ENCODE results near the gene RBM19.

RBM19 gene

GRCh38 chr12:113819495-113819894 lies 146.6 kb downstream of the RBM19 start:
- Histone ChIP-seq H3K4me3 (replicated peaks; ENCODE audit: insufficient read depth, low read length) (no peak overlapping the region), H3K27me3 (ENCODE audit: insufficient read depth, poor library complexity, severe bottlenecking) (no peaks in the 10 kb centered on the region), H3K27ac (replicated peaks) (no peak overlapping the region)
- DNase-seq (ENCODE audit: low read depth in 1 of 2, low spot score in 1 of 2), result no peak
- TF ChIP-seq REST (IDR thresholded peaks at IDR 0.05; ENCODE audit: insufficient replicate concordance, low read depth) (no peak), POLR2AphosphoS5 (IDR thresholded peaks at IDR 0.05; ENCODE audit: low read depth) (no peak), SPI1 (IDR thresholded peaks at IDR 0.05; ENCODE audit: borderline replicate concordance, low read depth) (no peak), GABPA (IDR thresholded peaks at IDR 0.05; ENCODE audit: low read depth) (no peak), CTCF (IDR thresholded peaks at IDR 0.05; ENCODE audit: insufficient read depth, low read length) (no peak)

- Histone ChIP-seq H3K4me3 (replicated peaks; ENCODE audit: insufficient read depth, low read length) (no peak overlapping the region), H3K27ac (replicated peaks) (no peak overlapping the region), H3K27me3 (ENCODE audit: insufficient read depth, poor library complexity, severe bottlenecking) (no peaks in the 10 kb centered on the region)
- no peak for DNase-seq (ENCODE audit: low read depth in 1 of 2, low spot score in 1 of 2)
- TF ChIP-seq SPI1 (IDR thresholded peaks at IDR 0.05; ENCODE audit: borderline replicate concordance, low read depth) (no peak), GABPA (IDR thresholded peaks at IDR 0.05; ENCODE audit: low read depth) (no peak), CTCF (IDR thresholded peaks at IDR 0.05; ENCODE audit: insufficient read depth, low read length) (no peak), POLR2AphosphoS5 (IDR thresholded peaks at IDR 0.05; ENCODE audit: low read depth) (no peak), REST (IDR thresholded peaks at IDR 0.05; ENCODE audit: insufficient replicate concordance, low read depth) (no peak)
Measured at GRCh38 chr12:113818833-113819232, 147.3 kb downstream of the RBM19 start.

GRCh38 chr12:113818283-113818682 lies 147.8 kb downstream of the RBM19 start:
- no peak overlapping the region for H3K4me3 ChIP-seq (replicated peaks; ENCODE audit: insufficient read depth, low read length)
- no peak for DNase-seq (ENCODE audit: low read depth in 1 of 2, low spot score in 1 of 2)
- H3K27ac ChIP-seq (replicated peaks), result no peak overlapping the region
- TF ChIP-seq CTCF (IDR thresholded peaks at IDR 0.05; ENCODE audit: insufficient read depth, low read length), result no peak
- no peak for TF ChIP-seq GABPA (IDR thresholded peaks at IDR 0.05; ENCODE audit: low read depth)
- TF ChIP-seq SPI1 (IDR thresholded peaks at IDR 0.05; ENCODE audit: borderline replicate concordance, low read depth), result no peak
- TF ChIP-seq POLR2AphosphoS5 (IDR thresholded peaks at IDR 0.05; ENCODE audit: low read depth), result no peak
- no peaks in the 10 kb centered on the region for H3K27me3 ChIP-seq (ENCODE audit: insufficient read depth, poor library complexity, severe bottlenecking)

GRCh38 chr12:113816866-113817265 lies 149.3 kb downstream of the RBM19 start:
- no peak for TF ChIP-seq GABPA (IDR thresholded peaks at IDR 0.05; ENCODE audit: low read depth)
- TF ChIP-seq CTCF (IDR thresholded peaks at IDR 0.05; ENCODE audit: insufficient read depth, low read length), result no peak
- TF ChIP-seq POLR2AphosphoS5 (IDR thresholded peaks at IDR 0.05; ENCODE audit: low read depth), result no peak
- TF ChIP-seq SPI1 (IDR thresholded peaks at IDR 0.05; ENCODE audit: borderline replicate concordance, low read depth), result no peak
- no peak for TF ChIP-seq REST (IDR thresholded peaks at IDR 0.05; ENCODE audit: insufficient replicate concordance, low read depth)
- Histone ChIP-seq H3K27me3 (ENCODE audit: insufficient read depth, poor library complexity, severe bottlenecking) (no peaks in the 10 kb centered on the region), H3K4me3 (replicated peaks; ENCODE audit: insufficient read depth, low read length) (no peak overlapping the region), H3K27ac (replicated peaks) (no peak overlapping the region)
- no peak for DNase-seq (ENCODE audit: low read depth in 1 of 2, low spot score in 1 of 2)

Data from HL-60 (cell line).